NOMO-1 treated with dmso at 0.1 percent for 144 hours (cell line): Measurements from ENCODE around the gene TMPRSS2.

Experiments used
- DNase-seq: peaks from one replicate; lab custom pipeline; 2025; ENCODE audit not compliant: unreplicated experiment; lab: John Stamatoyannopoulos, UW

TMPRSS2 gene

GRCh38 chr21:41482980-41483379 lies 25.0 kb downstream of the TMPRSS2 start:
- no peak for DNase-seq

- DNase-seq: no peak
Observed at GRCh38 chr21:41482301-41482700, 25.7 kb downstream of the TMPRSS2 start.

- DNase-seq: no peak
Observed at GRCh38 chr21:41481191-41481590, 26.8 kb downstream of the TMPRSS2 start.

- DNase-seq: no peak
Observed at GRCh38 chr21:41480086-41480690, 27.8 kb downstream of the TMPRSS2 start.

GRCh38 chr21:41479686-41480085 lies 28.3 kb downstream of the TMPRSS2 start:
- no peak for DNase-seq

GRCh38 chr21:41478319-41479177 lies 29.4 kb downstream of the TMPRSS2 start:
- DNase-seq: no peak

GRCh38 chr21:41477641-41478318 lies 30.2 kb downstream of the TMPRSS2 start:
- DNase-seq: no peak

- no peak for DNase-seq
Observed at GRCh38 chr21:41475714-41476420, 32.1 kb downstream of the TMPRSS2 start.

GRCh38 chr21:41472753-41473548 lies 35.0 kb downstream of the TMPRSS2 start:
- DNase-seq: no peak

GRCh38 chr21:41470054-41470453 lies 37.9 kb downstream of the TMPRSS2 start:
- no peak for DNase-seq

GRCh38 chr21:41466024-41466820 lies 41.7 kb downstream of the TMPRSS2 start:
- no peak for DNase-seq

- no peak for DNase-seq
Observed at GRCh38 chr21:41465176-41465781, 42.7 kb downstream of the TMPRSS2 start.

- DNase-seq: peak; percentile 4
Observed at GRCh38 chr21:41460578-41461527, 47.1 kb downstream of the TMPRSS2 start.

GRCh38 chr21:41459884-41460534 lies 47.9 kb downstream of the TMPRSS2 start:
- DNase-seq: no peak

- no peak for DNase-seq
Observed at GRCh38 chr21:41458559-41458958, 49.4 kb downstream of the TMPRSS2 start.

GRCh38 chr21:41458121-41458520 lies 49.8 kb downstream of the TMPRSS2 start:
- no peak for DNase-seq

- DNase-seq: no peak
Observed at GRCh38 chr21:41453761-41454160, 54.2 kb downstream of the TMPRSS2 start.

- no peak for DNase-seq
Observed at GRCh38 chr21:41453198-41453597, 54.8 kb downstream of the TMPRSS2 start.
